Panc1 (cell line): ENCODE measurements around the gene FOLR3.
"Not testable (repeated sequence)": the region's sequence is repeated elsewhere in the genome, so short reads cannot be mapped to it uniquely, and the experiment has no call there.

Source experiments
- CTCF ChIP-seq: fragments of 450-650 bp; IDR thresholded peaks from 2 replicates; pipeline ENCODE4 v1.5.1; 2017; ENCODE audit warnings: mild to moderate bottlenecking
- POLR2AphosphoS5 ChIP-seq: IDR thresholded peaks from 2 replicates; pipeline ENCODE4 v1.6.1; 2012; ENCODE audit warnings: mild to moderate bottlenecking, low read depth, low read length, moderate library complexity
- REST ChIP-seq, 2 experiments: IDR thresholded peaks; 2 replicates each; pipeline ENCODE4 v1.6.1; 2011 to 2012; ENCODE audit warnings: low read depth in 2 of 2, control low read depth in 1 of 2, low read length in 1 of 2, mild to moderate bottlenecking in 1 of 2, moderate library complexity in 1 of 2; ENCODE audit not compliant: insufficient read depth in 1 of 2

- not testable (repeated sequence) for TF ChIP-seq POLR2AphosphoS5; CTCF; REST (IDR thresholded peaks at IDR 0.05; ENCODE audit: insufficient read depth in 1 of 2, low read depth in 2 of 2, low read length in 1 of 2)
These were observed 46.0 kb downstream of the FOLR3 start for GRCh38 chr11:72181553-72181958.
